PC-3 (cell line): ENCODE results near the gene MYH10.

Experiments used
- EZH2 ChIP-seq: fragments of 300-600 bp; sonication (generic); IDR thresholded peaks from one replicate; pipeline ENCODE4 v1.6.1; 2017; ENCODE audit warnings: antibody characterized with exemption, mild to moderate bottlenecking, low read length; ENCODE audit not compliant: unreplicated experiment
- EZH2phosphoT487 ChIP-seq: fragments of 300-600 bp; sonication (generic); IDR thresholded peaks from 2 replicates; pipeline ENCODE4 v1.6.1; 2018; ENCODE audit warnings: mild to moderate bottlenecking, antibody characterized with exemption, low read length, borderline replicate concordance
- TF ChIP-seq, protein P1 (sequence below): fragments of 300-600 bp; sonication (generic); conservative IDR thresholded peaks from 2 replicates; pipeline ENCODE4 v1.5.1; 2017; ENCODE audit warnings: antibody characterized with exemption, low read depth, mild to moderate bottlenecking, low read length

DNA sequence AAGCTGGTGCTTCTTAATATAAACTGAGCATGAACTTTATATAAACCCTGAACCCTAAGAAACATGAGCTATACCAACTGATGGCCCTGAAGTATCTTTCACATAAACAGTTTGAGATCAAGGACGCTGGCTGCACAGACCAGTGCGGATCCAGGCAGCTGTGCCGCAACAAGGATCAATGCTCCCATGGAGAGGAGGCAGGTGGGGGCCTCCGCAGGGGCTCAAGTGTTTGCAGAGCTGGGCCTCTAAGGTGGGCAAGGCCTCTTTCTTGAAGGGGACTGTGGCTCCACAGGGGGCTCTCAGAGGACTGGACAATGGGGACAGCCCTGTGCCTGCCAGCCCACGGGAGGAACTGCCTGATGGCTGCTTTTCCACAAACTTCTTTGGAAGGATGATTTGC lies 148.8 kb downstream of the MYH10 start:
- TF ChIP-seq, protein P1, sequence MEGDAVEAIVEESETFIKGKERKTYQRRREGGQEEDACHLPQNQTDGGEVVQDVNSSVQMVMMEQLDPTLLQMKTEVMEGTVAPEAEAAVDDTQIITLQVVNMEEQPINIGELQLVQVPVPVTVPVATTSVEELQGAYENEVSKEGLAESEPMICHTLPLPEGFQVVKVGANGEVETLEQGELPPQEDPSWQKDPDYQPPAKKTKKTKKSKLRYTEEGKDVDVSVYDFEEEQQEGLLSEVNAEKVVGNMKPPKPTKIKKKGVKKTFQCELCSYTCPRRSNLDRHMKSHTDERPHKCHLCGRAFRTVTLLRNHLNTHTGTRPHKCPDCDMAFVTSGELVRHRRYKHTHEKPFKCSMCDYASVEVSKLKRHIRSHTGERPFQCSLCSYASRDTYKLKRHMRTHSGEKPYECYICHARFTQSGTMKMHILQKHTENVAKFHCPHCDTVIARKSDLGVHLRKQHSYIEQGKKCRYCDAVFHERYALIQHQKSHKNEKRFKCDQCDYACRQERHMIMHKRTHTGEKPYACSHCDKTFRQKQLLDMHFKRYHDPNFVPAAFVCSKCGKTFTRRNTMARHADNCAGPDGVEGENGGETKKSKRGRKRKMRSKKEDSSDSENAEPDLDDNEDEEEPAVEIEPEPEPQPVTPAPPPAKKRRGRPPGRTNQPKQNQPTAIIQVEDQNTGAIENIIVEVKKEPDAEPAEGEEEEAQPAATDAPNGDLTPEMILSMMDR, result no peak
- TF ChIP-seq EZH2, result no peak
- TF ChIP-seq EZH2phosphoT487, result no peak
